Activated CD8-positive, alpha-beta memory T cell treated with anti-CD3 and anti-CD28 coated beads for 48 hours (primary cell): ENCODE results near the gene SLC27A3.
"Not testable (repeated sequence)": the region's sequence is repeated elsewhere in the genome, so short reads cannot be mapped to it uniquely, and the experiment has no call there.

Experiments
- DNase-seq, 3 experiments: peaks; one replicate each; pipeline ENCODE4 v3.0.0-alpha.2; 2020; ENCODE audit warnings: low read depth in 2 of 3, low spot score in 2 of 3

Gene SLC27A3

GRCh38 chr1:153779781-153780541, 4.8 kb downstream of the SLC27A3 start:
- no peak for DNase-seq

GRCh38 chr1:153780551-153780950, 5.3 kb downstream of the SLC27A3 start:
- DNase-seq: no peak

- DNase-seq: not testable (repeated sequence)
Measured at GRCh38 chr1:153782648-153783047, 7.4 kb downstream of the SLC27A3 start.

GRCh38 chr1:153783233-153784190, 8.3 kb downstream of the SLC27A3 start:
- DNase-seq: peak; percentile 78 to 83 (median 80)

- DNase-seq: no peak
Measured at GRCh38 chr1:153786038-153786790, 11.0 kb downstream of the SLC27A3 start.

GRCh38 chr1:153789478-153790034, 14.3 kb downstream of the SLC27A3 start:
- no peak for DNase-seq

GRCh38 chr1:153790313-153790965, 15.2 kb downstream of the SLC27A3 start:
- DNase-seq: no peak

GRCh38 chr1:153790966-153791647, 15.9 kb downstream of the SLC27A3 start:
- no peak for DNase-seq

GRCh38 chr1:153791648-153792253, 16.5 kb downstream of the SLC27A3 start:
- no peak for DNase-seq

- no peak for DNase-seq
Measured at GRCh38 chr1:153792631-153793041, 17.4 kb downstream of the SLC27A3 start.

GRCh38 chr1:153793261-153793972, 18.2 kb downstream of the SLC27A3 start:
- DNase-seq: no peak

GRCh38 chr1:153793973-153794615, 18.9 kb downstream of the SLC27A3 start:
- no peak for DNase-seq

GRCh38 chr1:153794624-153795329, 19.6 kb downstream of the SLC27A3 start:
- no peak for DNase-seq

- DNase-seq: no peak
Measured at GRCh38 chr1:153795330-153795837, 20.2 kb downstream of the SLC27A3 start.

GRCh38 chr1:153795934-153796785, 21.0 kb downstream of the SLC27A3 start:
- DNase-seq: no peak
